GM19099 (cell line): Measurements from ENCODE around the gene EPB41L2.

Experiments used
- POLR2A ChIP-seq: IDR thresholded peaks from 3 replicates; pipeline ENCODE4 v1.6.1; 2011; ENCODE audit warnings: low read depth; ENCODE audit not compliant: insufficient read length; ENCODE audit errors: extremely low read depth

Gene EPB41L2

DNA sequence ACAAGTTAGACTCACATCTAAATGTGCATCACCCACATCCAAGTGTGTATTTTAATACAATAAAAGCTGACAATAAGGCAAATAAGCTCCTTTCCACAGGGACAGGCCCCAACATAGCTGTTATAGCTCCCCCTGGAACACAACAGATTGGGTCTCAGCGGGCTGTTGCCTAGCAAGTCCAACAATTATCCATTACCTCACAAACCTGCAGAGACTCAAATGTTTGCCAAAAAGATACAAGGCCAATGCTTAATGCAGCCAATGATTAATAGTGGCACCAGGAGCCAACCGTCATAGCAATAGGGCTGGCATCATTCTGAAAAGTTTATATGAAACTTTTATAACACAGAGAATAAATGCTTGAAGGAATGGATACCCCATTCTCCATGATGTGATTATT, 35.7 kb downstream of the EPB41L2 start:
- TF ChIP-seq POLR2A = no peak

DNA sequence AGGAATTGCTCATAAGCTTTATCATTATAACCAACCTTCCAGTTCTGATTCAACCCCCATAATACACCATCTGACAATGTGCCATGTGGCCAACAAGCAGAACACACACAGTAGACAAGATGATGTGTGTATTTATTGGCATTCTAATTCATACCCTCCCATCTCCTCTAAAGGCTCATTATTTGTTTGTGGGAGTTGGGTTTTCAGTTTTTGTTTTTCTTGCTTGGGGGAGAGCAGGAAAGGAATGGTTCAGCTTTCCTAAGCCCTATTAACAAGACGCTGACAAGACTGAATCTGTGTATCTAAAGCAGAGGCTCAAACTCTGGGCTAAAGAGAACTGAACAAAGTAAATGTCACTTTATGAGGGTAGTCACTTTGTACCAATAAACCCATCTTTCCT, 36.8 kb downstream of the EPB41L2 start:
- TF ChIP-seq POLR2A = no peak

DNA sequence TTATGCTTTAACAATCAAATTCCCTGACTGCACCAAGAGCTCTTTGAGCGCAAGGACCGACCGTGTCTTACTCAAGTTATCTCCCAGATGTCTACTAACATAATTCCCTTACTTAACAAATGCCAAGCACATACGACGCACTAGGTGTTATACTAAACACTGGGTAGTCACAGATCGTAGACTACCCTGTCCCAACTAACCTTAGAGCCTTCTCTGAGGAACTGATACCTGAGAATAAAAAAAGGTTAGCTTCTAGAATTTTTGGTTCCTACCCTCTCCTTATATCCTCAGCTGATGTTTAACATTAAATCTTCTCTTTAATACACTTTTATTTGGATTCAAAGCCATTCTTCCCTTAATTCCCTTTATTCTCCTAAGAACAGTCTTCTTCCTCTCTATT, 38.5 kb downstream of the EPB41L2 start:
- no peak for TF ChIP-seq POLR2A

DNA sequence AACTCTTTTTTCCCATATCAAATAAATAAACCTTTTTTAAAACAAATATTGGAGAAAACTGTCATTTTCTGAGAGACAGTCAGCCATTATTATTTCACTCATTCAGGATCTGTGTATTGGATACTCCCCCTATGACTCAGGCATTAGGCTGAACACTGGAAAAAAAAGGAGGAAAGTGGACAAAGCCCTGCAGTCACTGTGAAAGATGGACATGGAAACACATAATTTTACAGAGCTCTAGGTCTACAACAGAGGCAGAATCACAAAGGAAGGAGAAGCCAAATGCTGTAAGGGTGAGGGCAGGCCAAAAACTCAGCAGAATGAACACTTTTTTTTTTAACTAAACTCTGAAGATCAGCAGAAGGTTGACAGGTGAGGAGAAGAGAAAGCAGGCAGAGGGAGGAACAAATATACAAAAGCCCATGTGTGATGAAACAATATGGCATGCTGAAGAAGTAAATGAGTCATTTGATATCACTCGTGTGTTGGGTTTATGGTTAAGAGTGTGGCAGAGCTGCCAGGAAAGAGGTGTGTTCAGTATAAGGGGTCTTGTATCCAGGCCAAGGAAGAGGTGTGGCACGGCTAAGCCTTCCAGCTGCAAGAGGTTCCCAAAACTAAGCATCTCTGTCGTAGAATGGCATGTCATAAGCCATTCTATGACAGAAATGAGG, 39.1 kb downstream of the EPB41L2 start:
- TF ChIP-seq POLR2A = no peak

DNA sequence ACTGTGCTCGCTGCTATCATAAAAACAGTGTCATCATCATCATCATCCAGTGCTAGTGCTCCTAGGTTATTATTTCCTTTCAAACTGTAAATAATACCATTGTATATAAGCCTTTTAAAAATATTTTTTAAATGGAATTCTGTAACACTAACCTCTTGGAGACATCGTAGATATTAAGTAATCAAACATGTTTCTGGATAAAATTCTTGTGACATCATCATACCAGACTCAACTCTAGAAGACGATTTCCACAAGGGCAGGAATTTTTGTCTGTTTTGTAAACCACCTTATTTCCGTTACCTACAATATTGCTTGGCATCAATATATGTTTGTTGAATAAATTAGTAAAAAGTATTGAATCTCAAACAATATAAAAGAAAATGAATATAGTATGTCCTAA, 40.4 kb downstream of the EPB41L2 start:
- TF ChIP-seq POLR2A = no peak

DNA sequence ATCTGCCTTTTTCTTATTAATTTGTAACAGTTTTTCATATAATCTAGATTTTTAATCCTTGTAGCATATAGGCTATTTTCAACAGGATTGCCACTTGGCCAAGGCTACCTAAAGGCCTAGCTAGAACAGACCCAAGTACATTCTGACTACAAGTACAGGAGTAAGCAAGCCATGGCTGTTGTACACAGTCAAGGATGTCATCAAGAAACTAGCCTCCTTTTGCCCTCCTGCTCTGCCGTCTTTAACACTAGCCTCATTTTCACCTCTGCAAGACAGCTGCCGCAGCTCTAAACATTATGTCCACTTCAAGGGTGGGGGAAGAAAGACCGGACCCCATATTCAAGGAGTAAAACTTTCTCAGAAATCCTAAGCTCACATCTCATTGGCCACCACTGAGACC, 45.1 kb downstream of the EPB41L2 start:
- TF ChIP-seq POLR2A = no peak

DNA sequence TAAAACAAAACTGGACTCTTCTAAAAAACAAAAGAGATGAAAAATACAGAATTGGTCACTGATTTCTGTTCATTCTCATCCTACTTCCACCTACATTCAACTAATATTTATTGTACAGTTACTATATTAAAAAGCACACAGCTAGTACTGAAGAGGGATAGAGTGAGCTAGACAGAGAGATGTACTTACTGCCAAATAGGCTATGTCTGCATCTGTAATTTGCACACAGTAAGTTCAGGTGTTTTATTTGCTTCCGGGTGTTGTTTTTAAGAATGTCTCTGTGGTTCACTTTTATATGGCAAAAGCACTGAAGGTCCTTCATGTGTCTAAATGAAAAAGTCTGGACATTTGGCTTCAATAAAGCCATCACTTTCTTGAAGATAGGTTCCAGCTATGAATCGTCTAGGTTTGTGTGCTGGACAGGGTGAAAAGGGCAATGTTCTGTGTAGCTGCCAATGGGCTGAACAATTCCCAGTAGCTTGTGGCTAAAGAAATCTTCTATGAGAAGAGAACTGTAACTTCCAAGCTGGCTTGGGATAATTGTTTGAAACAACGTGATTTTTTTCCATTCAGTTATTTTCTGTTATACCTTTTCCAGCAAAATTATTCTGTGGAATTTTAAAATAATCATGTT, 47.3 kb downstream of the EPB41L2 start:
- TF ChIP-seq POLR2A = no peak

DNA sequence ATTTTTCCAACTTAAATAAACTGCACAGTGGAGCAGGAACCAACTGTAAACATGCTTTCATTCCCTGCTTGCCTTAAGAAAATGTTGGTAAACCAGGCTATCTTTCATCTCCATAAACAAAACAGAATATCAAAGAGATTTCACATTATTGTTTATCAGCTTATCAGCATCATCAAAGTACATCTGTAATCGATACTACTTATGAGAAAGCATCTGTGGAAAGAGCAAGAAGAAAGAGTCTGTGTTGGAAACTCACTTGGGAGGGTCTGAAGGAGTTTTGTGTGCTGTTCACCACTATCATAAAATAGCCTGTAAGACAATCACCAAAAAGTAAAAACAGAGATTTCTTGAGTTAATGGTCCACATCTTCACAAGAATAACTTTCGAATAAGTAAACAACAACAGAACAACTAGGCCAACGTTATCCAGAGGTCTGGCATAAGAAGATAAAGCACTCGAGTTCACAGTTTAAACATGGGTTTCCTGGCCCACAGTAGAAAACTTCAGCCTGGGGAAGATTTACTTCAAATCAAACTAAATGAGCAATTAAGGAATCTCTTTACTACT, 47.9 kb downstream of the EPB41L2 start:
- no peak for TF ChIP-seq POLR2A

DNA sequence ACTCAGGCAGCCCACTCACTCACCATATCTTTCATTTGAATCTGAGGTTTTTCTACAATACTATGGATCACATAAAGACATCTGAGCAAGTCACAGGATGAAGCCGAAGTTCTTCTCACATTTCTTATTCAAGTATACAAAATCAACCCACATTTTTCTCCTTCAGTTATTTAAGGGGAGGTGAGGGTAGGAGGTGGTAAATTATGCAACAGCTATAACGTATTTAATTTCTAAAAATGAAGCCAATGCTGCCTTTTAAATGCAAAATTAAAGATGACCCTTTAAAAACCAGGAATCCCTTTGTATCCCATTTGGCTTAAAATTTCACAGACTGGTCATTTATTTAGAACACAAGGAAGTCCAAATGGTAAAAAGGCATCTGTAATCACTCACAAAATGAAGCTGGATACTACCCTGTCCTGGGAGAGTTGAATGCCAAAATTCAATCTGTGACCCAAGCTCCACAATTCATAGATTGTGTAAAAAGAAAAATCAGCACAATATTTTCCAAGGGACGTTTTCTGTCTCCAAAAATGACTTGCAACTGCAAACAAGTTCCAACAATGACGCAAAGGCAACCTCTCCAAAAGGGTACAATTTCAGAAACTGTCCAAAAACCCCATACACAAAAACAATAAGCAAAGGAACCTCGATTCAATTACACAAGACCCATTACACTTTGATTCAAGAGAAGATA, 48.8 kb downstream of the EPB41L2 start:
- no peak for TF ChIP-seq POLR2A

DNA sequence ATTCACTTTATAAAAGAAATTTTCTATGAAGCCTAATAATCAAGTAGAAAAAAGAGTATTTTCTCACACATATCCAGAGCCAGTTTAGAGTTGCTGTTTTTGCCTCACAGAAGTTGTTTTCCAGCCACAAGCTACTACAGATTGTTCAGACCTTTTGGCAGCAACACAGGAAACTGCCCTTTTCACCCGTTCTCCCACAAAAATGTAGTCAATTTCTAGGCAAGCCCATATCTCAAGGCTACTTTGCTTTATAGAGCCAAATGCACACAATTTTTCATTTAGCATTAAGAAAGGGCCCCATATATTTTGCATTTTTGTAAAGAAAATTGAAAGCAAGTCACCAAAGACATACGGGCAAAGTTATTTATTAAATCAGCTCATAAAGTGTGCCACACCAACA, 49.5 kb downstream of the EPB41L2 start:
- TF ChIP-seq POLR2A = no peak

DNA sequence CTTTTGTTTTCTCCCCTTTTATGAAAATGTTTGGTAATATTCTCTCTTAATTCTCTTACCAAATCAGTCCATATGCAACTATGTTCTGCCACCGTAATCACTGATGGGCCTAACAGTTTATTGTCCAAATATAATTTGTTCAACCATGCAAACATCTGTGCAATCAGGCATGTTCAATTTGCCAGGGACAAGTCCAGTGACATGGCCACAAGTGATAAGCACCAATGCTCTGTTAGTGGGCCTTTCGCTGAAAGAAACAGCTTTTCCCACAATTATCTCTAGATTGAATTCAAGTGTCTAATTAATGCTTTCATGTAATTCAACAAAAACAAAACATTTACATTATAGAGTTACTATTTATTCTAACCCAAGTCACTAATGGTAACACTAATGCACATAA, 53.3 kb downstream of the EPB41L2 start:
- no peak for TF ChIP-seq POLR2A

DNA sequence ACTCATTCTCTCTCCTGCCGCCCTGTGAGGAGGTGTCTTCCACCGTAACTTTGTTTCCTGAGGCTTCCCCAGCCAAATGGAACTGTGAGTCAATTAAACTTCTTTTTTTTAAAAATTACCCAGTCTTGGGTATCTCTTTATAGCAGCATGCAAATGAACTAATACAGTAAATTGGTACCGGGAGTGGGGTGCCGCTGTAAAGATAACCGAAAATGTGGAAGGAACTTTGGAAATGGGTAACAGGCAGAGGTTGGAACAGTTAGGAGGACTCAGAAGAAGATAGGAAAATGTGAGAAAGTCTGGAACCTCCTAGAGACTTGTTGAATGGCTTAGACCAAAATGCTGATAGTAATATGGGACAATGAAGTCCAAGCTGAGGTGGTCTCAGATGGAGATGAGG, 55.8 kb downstream of the EPB41L2 start:
- TF ChIP-seq POLR2A = no peak

DNA sequence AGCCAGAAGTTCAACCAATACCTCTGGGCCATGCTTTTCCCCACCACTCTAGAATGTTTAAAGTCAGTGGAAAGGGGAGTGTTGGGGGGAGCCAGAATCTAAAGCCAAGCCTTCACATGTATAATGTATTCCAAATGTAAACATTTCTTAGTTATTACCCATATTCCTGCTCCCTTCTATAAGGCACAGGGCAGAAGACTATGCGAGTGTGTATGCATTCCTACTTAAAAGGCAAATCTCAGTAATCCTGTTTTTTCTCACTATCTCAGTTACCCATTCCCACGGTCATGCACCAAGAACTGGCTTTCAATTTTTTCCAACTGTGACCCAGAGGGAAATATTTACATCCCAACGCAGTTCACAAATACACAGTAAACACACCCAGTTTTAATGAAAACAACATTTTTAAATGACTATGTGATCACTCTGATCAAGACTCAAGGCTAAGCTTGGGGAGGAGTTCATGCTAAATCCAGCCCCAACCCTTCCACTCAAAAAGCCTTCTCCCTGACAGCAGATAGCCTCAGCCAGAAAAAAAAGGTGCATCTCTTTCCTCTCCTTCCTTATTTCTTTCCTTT, 57.5 kb downstream of the EPB41L2 start:
- TF ChIP-seq POLR2A = no peak

DNA sequence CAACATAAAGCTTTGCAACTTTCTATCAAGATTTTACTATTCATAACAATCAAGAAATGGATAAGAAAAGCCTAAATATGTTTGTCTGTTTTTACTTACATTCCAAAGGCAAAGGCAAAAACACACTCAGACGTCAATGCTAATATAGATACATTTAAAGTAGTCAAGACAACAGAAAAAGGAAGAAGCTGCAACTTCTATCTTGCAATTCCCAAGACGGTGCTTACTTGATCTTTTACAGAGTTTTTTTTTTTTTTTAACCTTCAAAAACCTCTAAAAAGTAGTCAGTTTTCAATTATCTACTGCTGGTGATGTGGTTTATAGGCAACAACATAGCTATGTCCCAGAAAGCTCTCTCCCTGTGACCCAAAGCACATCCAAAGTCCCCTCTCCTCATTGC, 58.1 kb downstream of the EPB41L2 start:
- no peak for TF ChIP-seq POLR2A

DNA sequence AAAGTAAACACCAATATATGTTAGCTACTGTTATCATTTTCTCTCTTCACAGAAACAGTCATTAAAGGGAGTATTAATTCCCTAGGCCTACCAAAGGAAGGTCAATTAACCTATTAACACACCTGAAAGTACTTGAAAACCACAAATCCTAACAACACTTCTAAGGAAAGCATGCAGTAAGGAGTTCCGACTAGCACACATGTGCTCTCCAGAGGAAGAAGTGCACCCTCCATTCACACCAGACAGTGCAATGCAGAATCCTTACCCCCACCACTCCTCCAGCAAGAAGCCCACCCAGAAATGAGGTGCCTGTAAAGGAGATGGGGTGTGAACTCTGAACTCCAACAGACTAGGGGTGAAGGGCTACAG, 58.7 kb downstream of the EPB41L2 start:
- no peak for TF ChIP-seq POLR2A
